GM12873 (cell line): Measurements from ENCODE around the gene CPAMD8.

ENCODE experiments used
- TF ChIP-seq, protein P1 (sequence below): IDR thresholded peaks from 2 replicates; pipeline ENCODE4 v1.5.1; 2012; ENCODE audit warnings: low read depth, mild to moderate bottlenecking, moderate library complexity, low read length, control low read depth; ENCODE audit not compliant: insufficient read depth; ENCODE audit errors: missing control alignments

The CPAMD8 gene

DNA sequence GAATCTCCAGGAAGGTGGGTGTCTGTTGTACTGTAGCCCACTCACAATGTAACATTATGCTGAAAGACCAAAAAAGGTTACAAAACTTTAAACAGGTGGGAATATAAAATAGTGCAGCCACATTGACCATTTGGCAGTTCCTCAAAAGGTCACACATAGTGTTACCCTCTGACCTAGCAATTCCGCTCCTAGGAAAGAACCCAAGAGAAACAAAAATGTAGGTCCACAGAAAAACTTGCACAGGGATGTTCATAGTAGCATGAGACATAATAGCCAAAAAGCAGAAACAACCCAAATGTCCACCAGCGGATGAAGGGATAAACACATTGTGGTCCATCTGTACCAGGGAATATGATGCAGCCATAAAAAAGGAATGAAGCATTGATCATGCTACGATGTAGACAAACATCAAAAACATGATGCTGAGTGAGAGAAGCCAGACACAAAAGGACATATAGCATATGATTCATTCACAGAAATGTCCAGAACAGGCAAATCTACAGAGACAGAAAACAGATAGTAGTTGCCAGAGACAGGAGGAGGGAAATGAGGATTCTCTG, 27.9 kb downstream of the CPAMD8 start:
- TF ChIP-seq, protein P1, sequence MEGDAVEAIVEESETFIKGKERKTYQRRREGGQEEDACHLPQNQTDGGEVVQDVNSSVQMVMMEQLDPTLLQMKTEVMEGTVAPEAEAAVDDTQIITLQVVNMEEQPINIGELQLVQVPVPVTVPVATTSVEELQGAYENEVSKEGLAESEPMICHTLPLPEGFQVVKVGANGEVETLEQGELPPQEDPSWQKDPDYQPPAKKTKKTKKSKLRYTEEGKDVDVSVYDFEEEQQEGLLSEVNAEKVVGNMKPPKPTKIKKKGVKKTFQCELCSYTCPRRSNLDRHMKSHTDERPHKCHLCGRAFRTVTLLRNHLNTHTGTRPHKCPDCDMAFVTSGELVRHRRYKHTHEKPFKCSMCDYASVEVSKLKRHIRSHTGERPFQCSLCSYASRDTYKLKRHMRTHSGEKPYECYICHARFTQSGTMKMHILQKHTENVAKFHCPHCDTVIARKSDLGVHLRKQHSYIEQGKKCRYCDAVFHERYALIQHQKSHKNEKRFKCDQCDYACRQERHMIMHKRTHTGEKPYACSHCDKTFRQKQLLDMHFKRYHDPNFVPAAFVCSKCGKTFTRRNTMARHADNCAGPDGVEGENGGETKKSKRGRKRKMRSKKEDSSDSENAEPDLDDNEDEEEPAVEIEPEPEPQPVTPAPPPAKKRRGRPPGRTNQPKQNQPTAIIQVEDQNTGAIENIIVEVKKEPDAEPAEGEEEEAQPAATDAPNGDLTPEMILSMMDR: no peak

DNA sequence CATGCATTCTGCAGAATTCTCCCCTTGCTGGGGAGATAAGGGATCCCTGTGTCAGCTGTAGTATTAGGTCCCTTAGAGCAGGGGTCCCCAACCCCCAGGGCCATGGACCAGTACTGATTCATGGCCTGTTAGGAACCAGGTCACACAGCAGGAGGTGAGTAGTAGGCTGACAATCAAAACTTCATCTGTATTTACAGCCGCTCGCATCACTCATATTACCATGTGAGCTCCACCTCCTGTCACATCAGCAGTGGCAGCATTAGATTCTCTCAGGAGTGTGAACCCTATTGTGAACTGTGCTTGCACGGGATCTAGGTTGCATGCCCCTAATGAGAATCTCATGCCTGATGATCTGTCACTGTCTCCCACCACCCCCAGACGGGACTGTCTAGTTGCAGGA, 37.9 kb downstream of the CPAMD8 start:
- TF ChIP-seq, protein P1: no peak

DNA sequence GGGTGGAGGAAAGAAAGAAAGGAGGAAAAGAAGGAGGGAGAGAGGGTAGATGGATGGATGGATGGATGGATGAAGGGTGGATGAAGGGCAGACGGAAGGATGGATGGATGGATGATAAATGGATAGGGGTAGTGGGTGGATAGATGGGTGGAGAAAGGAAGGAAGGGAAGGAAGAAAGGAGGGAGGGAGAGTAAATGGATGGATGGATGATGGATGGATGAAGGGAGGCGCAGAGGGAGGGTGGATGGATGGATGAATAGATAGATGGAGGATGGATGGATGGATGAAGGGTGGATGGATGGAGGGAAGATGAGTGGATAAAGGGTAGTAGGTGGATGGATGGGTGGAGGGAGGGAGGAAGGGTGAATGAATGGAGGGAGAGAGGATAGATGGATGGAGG, 41.2 kb downstream of the CPAMD8 start:
- TF ChIP-seq, protein P1: no peak

DNA sequence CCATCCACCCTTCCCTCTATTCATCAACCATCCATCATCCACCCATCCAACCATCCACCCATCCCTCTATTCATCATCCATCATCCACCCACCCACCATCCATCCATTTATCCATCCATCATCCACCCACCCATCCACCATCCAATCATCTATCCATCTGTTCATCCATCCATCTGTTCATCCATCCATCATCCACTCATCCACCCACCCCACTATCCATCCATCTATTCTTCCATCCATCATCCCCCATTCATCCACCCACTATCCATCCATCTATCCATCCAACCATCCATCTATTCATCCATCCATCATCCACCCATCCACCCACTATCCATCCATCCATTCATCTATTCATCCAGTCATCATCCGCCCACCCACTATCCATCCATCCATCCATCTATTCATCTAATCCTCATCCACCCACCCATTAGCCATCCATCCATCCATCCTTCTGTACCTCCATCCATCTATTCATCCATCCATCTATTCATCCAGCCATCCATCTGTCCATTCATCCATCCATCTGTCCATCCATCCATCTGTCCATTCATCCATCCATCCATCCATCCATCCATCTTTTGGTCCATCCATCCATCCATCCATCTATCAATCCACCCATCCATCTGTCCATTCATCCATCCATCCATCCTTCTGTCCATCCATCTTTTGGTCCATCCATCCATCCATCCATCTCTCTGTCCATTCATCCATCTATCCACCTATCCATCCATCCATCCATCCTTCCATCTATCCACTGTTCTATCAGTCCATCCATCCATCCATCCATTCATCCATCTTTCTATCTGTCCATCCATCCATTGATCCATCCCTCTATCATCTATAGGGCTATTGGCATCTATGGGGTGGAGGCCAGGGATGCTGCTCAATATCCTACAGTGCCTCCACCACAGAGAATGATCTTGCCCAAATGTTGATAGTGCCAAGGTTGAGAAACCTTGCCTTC, 47.5 kb downstream of the CPAMD8 start:
- TF ChIP-seq, protein P1: no peak

DNA sequence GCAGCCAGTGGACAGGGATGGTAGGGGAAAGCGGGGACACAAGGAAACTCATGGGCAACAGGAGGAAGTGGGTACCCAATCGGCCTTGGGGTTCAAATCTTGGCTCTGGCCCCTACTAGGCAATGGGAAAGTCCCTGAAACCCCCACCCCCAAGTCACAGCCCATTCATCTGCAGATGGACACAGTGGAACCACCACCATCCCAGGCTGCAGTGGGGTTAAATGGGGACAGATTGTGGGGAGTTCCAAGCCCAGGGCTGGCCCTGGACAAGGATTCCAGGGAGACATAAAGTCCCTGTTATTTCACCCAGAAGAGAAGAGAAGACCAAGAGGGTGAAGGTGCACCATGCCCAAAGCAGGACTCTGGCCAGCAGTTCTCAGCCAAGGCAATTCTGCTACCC, 48.5 kb downstream of the CPAMD8 start:
- TF ChIP-seq, protein P1: no peak

DNA sequence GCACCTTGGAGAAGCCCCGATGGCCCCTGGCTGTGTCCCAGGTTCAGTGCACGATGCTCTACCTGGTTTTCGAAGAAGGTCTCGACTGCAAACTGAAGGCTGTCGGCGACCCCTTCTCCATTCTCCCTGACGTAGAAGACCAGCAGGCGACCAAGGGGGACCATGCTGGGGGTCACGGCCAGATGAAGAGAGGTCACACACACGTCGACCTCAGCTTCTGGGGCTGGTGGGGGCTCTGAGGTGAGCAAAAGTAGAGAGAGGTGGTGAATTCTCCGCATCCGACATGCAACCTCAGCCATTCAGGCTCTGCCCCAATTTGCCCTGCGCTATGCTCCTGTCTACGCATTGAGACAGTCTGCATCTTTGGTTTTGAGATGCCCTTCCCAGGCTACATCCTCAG, 49.3 kb downstream of the CPAMD8 start:
- TF ChIP-seq, protein P1: no peak

DNA sequence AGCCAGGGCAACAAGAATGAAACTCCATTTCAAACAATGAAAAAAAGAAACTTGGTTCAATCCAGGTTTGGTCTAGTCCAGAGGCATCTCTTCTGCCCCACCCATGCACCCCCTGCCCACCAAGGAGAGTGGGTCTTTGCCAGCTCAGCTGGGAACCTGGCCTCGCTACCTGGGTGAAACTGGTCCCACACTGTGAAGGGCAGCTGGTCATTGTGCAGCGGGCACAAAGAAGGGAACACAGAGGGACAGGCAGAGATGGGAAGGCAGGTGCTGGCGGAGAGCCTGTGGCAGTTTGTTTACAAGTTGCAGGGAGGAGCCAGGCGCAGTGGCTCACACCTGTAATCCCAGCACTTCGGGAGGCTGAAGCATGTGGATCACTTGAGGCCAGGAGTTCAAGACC, 50.2 kb downstream of the CPAMD8 start:
- TF ChIP-seq, protein P1: no peak
